MCF 10A (cell line): ENCODE data around the gene ATRIP. TPM values are rescaled to one million over a fixed set of nuclear protein-coding genes. Genes with fewer than 3 reads are reported as not detected.

ENCODE experiments used
- BruUV-seq: library from RNA; stranded (reverse); fragments of 400-500 nt; replicated peaks from 2 replicates; lab custom pipeline; 2021; lab: Mats Ljungman, UMichigan
- CTCF ChIA-PET: fragments of 300-600 bp; sonication (Branson Sonifier 250); formaldehyde crosslinking; extraction: SDS; loops from one replicate; lab custom pipeline; 2021; ENCODE audit warnings: antibody characterized with exemption, inconsistent platforms; lab: Yijun Ruan, JAX
- POLR2A ChIA-PET: fragments of 300-600, 350-650 bp; sonication (Branson Sonifier 250); formaldehyde crosslinking; extraction: SDS; loops from one replicate; lab custom pipeline; 2020; ENCODE audit warnings: antibody characterized with exemption, inconsistent platforms; lab: Yijun Ruan, JAX
- DNase-seq: peaks from one replicate; pipeline ENCODE4 v3.0.0-alpha.2; 2018; ENCODE audit not compliant: unreplicated experiment
- H3K27ac Mint-ChIP-seq: one replicate; pipeline ENCODE4 v1.8.0; 2022; ENCODE audit warnings: mild to moderate bottlenecking, low read depth, mixed read lengths; ENCODE audit not compliant: unreplicated experiment
- H3K27me3 Mint-ChIP-seq: one replicate; pipeline ENCODE4 v1.8.0; 2022; ENCODE audit warnings: mixed read lengths; ENCODE audit not compliant: insufficient read depth, unreplicated experiment
- H3K36me3 Mint-ChIP-seq: one replicate; pipeline ENCODE4 v1.8.0; 2022; ENCODE audit warnings: mild to moderate bottlenecking, moderate library complexity, mixed read lengths; ENCODE audit not compliant: insufficient read depth, unreplicated experiment
- H3K4me1 Mint-ChIP-seq: one replicate; pipeline ENCODE4 v1.8.0; 2022; ENCODE audit warnings: mixed read lengths; ENCODE audit not compliant: insufficient read depth, unreplicated experiment
- H3K4me3 Mint-ChIP-seq: one replicate; pipeline ENCODE4 v1.8.0; 2022; ENCODE audit warnings: mild to moderate bottlenecking, moderate library complexity, mixed read lengths; ENCODE audit not compliant: unreplicated experiment
- H3K9me3 Mint-ChIP-seq: one replicate; pipeline ENCODE4 v1.8.0; 2022; ENCODE audit warnings: mixed read lengths; ENCODE audit not compliant: unreplicated experiment
- CTCF ChIP-seq: fragments of 200-600 bp; IDR thresholded peaks from one replicate; pipeline ENCODE4 v1.8.0; 2022; ENCODE audit warnings: antibody characterized with exemption, mild to moderate bottlenecking; ENCODE audit not compliant: unreplicated experiment
- intact Hi-C: fragments of 100-400 bp; cut with micrococcal nuclease; formaldehyde crosslinking; loops from 2 replicates; pipeline ENCODE4 v1.14.1; 2022
- total RNA-seq: library from RNA; stranded (reverse); gene quantifications from 2 replicates; pipeline ENCODE4 v1.2.3, GENCODE V29; 2022

The ATRIP gene
- total RNA-seq, 1 experiment from 2014 or later = 8.6 TPM

GRCh38 chr3:48465531-48466378 is 19.2 kb downstream of the ATRIP start:
- TSS peak; percentile 49 for BruUV-seq
- intact Hi-C loops = loop anchor here (1.0 to 5.0 kb wide), 4 partner anchors 42 to 197 kb away; partner anchors contain the start of genes CELSR3 and SLC26A6
- CTCF ChIA-PET = interaction anchor here (1.0 to 2.6 kb wide), 5 partner anchors 8 to 93 kb away, joined by 3 to 22 read pairs (median 3); no protein-coding TSS in a partner anchor
- Mint-ChIP-seq H3K4me3 (peak overlapping the region; percentile 67), H3K36me3 (peaks cover 53% of the 10 kb centered on the region), H3K9me3 (no peaks in the 10 kb centered on the region), H3K27ac (peak overlapping the region; percentile 99), H3K4me1 (peaks cover 25% of the 10 kb centered on the region), H3K27me3 (no peaks in the 10 kb centered on the region)
- POLR2A ChIA-PET = interaction anchor here (0.6 to 2.0 kb wide), 13 partner anchors 8 to 197 kb away, joined by 3 to 12 read pairs (median 4); partner anchors contain the start of genes ATRIP, CCDC51 and SHISA5
- TF ChIP-seq CTCF = peak; percentile 38
- peak; percentile 99 for DNase-seq

- Mint-ChIP-seq H3K27ac (peak overlapping the region; percentile 99), H3K9me3 (no peaks in the 10 kb centered on the region), H3K4me1 (peaks cover 25% of the 10 kb centered on the region), H3K27me3 (no peaks in the 10 kb centered on the region), H3K4me3 (peak overlapping the region; percentile 67), H3K36me3 (peaks cover 47% of the 10 kb centered on the region)
- DNase-seq = no peak
- ChIA-PET CTCF (interaction anchor here (0.9 to 1.7 kb wide), 6 partner anchors 9 to 198 kb away, joined by 3 to 8 read pairs (median 3); no protein-coding TSS in a partner anchor), POLR2A (interaction anchor here (0.6 to 2.0 kb wide), 12 partner anchors 9 to 1774 kb away, joined by 3 to 12 read pairs (median 4); partner anchors contain the start of genes ATRIP, CCDC51 and SHISA5)
- intact Hi-C loops = loop anchor here (5.0 kb wide), 1 partner anchor 196 kb away; the partner anchor contains the start of gene CELSR3
- TF ChIP-seq CTCF = no peak
- no TSS peak for BruUV-seq
Measured at GRCh38 chr3:48466386-48467109, 20.0 kb downstream of the ATRIP start.

- Mint-ChIP-seq H3K36me3 (peaks cover 47% of the 10 kb centered on the region), H3K27me3 (no peaks in the 10 kb centered on the region), H3K4me1 (peaks cover 25% of the 10 kb centered on the region), H3K9me3 (no peaks in the 10 kb centered on the region), H3K27ac (peak overlapping the region; percentile 99), H3K4me3 (peak overlapping the region; percentile 67)
- DNase-seq = no peak
- CTCF ChIA-PET = interaction anchor here (0.9 to 1.7 kb wide), 4 partner anchors 31 to 199 kb away, joined by 3 to 8 read pairs (median 4); no protein-coding TSS in a partner anchor
- no peak for TF ChIP-seq CTCF
- intact Hi-C loops = loop anchor here (5.0 kb wide), 1 partner anchor 195 kb away; the partner anchor contains the start of gene CELSR3
- POLR2A ChIA-PET = interaction anchor here (0.6 to 2.0 kb wide), 3 partner anchors 10 to 1774 kb away, joined by 4 to 12 read pairs (median 4); partner anchors contain the start of gene ATRIP
- BruUV-seq = no TSS peak
Measured at GRCh38 chr3:48467110-48467454, 20.5 kb downstream of the ATRIP start.
